ENCODE measurements around the gene CCDC85A.

CCDC85A gene

DNA sequence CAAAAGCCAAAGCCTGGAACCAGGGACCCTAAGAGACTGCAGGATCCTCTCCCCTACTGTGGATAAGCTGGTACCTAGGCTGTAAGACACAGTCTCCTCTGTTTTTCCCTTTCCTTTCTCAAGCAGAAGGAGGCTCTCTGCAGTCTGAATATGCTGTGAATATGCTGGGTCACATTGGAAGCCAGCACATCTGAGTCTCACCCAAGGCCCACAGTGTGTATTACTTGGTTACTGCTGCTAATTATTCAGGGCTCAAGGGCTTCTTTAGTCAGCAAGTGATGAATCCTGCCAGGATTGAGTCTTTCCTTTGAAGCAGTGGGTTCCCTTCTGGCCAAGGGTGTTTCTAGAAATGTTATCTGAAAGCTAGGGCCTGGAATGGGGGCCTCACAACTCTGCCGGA is 60.7 kb downstream of the CCDC85A start:
- DNase-seq: no peak

DNA sequence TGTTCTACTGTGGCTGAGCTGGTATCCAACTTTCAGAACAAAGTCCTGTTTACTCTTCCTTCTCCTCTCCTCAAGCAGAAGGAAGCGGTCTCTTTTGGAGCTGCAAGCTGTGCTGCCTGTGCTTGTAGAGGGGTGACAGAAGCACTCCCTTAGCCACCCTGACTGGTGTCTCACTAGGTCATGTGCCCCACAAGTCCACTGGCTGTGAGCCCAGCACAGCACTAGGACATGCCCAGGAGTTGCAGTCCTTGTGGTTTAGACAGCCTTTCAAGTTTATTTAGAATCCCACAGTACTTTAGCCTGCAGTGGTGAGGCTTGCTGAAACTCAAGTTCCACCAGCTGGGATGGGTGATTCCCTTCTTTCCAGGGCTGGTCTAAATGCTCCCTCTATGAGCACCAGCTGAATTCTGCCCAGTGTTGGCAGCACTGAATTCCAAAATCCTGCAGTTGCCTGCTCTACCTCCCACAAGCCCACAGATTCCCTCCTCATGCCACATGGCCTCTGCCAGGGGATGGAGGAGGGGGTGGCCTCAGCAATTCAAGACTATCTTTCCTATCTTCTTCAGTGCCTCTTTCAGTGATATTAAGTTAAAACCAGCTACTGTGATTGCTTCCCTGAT is 61.2 kb downstream of the CCDC85A start:
- no peak for DNase-seq

DNA sequence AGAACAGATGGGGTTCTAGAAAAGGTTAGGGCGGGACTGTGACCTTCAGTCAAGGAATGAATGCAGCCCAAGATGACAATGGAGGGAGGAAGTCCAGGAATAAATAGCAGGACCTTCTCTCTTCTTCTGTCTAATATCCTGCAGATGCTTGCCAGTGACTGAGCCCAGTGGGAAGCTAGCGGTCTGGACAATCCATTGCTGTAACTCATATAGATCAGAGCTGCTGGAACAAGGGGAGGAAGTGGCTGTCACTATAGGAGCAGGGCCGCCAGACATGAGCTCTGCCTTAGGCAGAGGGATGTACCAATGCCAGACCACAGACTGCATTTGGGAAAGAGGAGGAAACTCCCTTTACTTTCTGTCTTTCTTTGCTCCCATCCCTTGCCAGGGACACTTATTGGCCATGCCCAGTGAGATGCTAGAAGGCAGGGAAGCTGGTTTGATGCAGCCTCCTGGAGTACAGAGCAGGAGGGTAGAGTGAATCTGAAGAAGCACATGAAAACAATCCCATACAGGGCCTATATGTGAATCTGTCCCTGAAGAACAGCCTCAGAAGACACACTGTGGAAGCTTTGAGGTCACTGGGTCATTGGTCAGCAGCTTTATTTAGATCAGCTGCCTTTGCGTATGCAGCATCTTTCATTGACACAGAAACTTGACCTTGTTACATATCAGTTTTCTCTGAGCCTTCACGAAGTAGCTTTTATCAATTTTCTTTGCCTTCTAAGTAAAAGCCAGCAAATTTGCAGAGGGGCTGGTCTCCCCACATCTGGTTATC is 65.4 kb downstream of the CCDC85A start:
- no peak for DNase-seq

DNA sequence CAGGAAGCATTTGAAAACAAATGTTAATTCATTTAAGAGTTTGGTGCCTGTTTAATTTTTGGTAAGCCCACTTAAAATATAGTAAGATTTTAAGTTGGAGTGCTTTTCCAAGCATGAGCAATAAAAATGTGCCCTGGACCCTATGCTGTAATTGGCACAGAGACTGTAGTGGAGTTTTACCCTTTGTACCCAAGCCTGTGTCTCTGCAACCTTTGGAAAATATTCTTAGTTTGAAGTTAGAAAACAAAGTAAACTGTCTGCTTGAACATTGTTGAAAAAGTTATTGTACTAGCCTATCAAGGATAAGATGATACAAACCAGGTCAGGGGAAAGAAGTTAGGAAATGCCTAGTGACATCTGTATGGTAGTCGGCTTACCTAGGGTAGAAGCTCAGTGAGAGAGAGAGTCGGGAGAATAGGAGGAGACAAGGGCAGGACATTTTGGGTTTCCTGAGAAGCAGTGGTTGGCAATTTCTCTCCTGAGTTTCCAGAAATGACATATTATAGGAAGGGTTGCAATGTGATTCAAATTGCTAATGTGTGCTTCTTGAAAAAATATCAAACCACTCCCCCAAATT is 66.5 kb downstream of the CCDC85A start:
- no peak for DNase-seq

DNA sequence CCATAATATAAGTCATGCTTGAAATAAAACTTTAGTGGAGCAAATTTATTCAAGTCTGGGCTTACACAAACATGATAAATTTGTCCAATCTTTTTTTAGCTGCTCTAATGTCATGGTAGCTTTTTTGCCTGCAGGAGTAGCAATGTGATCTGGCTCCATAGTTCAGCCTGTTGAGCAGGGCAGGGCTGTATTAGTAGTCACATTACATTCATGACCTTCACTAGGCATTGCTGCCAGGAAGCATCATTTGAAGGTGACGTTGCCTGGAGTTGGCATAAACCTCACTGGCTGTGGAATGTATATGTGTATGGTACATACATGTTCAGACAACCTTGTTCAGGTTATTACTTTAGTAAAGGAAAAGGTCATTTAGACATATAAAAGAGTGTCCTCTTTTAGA is 76.6 kb downstream of the CCDC85A start:
- no peak for DNase-seq

DNA sequence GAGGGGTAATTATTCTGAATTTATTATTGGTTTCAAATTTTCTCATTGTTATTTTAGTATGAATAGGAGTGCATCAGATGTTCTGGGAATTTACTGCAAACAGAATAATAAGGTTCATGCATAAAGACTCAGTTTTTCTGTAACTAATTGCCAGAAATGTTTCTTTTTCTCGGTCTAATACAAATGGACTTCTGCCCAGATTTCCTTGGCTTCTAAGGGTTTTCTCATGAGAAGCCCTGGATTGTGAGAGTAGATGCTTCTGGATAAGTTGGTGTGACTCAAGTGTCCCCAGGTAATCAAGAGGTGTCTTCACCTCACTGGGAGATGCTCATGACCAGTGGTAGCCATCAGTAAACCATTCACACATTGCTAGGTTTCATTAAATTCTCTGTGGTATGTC is 78.5 kb downstream of the CCDC85A start:
- no peak for DNase-seq

DNA sequence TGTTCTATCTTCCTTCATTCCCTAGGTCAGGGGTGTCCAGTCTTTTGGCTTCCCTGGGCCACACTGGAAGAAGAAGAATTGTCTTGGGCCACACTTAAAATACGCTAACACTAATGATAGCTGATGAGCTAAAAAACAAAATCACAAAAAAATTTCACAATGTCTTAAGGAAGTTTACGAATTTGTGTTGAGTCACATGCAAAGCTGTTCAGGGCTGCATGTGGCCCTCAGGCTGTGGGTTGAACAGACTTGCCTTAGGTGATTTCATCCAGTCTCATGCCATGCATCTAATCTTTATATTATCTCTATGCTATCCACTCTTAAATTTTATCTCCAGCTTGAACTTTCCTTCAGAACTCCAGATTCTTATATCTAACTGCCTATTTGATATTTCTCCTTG is 80.1 kb downstream of the CCDC85A start:
- no peak for DNase-seq

DNA sequence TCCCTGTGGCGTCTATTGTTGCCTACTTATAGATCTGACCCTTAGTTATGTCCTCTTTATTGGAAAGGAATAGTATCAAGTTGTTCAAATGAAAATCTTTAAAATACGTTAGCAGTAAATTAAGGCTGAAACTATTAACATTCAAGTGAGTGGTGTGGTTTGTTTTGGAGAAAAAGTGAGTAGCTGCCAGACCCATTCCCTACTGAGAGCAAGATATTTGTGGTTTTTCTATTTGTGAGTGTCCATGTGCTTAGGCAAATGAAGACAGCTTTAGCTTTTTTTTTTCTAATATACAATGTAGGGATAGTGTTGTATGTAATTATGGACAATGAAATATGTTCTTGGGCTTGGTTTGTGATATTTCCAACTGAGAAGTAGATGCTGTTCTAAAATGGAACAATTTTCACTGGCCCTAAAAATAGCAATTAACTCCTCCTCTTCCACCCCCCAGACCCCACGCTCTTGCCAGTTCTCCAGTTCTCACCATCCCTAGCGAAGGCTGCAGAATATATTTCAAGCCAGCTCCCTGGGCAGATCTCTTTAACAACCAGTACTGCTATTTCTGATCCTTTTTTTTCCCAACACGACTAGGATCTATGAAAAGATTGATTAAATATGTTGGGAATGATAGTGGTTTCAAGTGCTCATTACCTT is 83.1 kb downstream of the CCDC85A start:
- DNase-seq: no peak

DNA sequence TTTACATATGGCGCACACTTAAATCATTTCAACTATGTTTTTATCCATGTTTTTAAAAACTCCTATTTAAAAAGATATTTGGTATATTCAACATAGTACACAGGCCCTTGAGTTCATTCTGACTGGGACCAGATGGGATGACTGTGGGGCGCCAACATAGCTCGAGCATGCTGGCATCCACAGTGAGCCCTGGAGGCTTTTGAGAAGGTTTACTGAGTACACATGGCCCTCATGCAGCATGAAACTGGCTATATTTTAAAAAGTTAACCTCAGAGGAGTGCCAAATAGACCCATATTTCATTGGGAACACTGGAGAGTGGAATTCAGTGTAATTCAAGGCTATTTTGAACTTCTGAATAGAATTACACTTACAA is 83.6 kb downstream of the CCDC85A start:
- no peak for DNase-seq

DNA sequence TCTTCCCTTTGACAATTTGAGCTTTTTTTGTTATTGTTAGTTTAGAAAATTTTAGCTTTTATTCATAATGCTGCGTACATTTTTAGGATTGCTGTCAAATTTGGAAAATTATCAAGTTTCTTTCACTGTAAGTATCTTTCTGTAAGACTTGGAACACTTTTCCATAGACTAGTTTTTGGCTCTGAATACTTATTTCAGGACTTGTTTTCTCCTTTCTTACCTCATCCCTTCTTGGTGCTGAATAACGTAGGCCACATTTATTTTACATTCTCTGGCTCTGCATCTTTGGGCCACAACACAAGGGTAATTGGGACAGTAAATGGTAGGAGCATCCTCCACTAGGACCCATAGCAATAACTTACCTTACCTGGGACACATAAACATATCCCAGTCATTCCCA is 85.1 kb downstream of the CCDC85A start:
- no peak for DNase-seq

DNA sequence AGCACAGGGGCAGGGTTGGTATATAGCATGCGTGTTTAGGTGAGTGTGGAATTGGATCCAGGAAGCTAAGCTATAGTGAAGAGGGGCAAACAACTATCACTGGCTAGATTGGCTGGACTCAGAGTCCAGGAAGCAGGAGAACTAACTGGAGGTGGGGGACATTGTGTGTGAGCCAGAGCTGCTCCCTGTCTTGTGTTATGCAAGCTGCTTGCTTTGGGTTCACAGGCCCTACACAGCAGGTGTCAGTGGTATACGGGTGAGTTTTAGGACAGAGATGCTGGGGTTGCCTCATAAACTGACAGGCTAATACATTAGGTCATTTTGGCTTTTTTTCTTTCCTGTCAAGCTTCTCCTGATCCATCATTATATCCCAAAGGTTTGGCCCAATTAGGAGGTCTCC is 87.5 kb downstream of the CCDC85A start:
- no peak for DNase-seq

DNA sequence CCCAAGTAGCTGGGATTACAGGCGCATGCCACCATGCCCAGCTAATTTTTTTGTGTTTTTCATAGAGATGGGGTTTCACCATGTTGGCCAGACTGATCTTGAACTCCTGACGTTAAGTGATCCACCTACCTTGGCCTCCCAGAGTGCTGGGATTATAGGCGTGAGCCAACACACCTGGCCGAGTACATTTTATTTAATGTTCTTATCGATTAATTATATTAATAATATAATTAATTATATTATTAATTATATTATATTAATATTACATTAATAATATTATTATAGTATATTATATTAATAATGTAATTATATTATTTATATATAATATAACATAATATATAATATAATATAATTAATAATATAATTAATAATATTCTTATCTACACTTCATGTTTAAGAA is 101.4 kb downstream of the CCDC85A start:
- DNase-seq: no peak

DNA sequence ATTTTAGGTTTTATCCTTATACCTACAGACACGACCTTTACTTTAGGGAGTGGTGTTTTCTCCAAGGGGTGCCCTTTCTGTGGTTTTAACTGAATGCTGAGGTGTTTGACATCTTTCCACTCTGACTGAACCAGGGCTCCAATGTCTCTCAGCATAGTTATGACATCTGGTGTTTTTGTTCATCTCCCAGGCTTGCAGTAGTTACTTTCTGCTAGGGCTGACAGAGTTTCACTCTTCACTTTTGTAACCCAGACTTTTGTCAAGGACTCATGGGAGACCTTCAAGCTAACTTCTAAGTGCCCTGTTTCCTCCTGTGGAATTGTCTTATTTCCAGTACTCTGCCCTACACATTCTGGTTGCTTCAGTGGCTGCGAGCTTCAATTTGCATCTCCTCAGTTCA is 103.1 kb downstream of the CCDC85A start:
- DNase-seq: no peak

DNA sequence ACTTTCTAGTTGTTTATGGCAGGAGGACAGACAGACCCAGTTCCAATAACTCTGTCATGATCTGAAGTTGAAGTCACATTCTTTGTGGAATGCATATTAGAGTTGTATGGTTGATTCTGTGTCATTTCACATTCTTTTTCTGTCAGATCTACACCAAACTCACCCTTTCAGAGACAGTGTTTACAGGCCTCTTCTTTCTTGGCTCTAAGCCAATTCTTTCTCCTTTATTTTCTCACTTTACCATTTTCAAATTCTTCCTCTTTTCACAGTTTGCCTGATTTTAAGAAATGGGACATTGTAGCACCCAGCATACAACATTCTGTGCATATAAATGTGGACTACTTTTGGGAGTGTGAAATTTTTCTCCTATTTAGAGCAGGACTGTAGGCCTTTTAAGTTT is 103.7 kb downstream of the CCDC85A start:
- no peak for DNase-seq

DNA sequence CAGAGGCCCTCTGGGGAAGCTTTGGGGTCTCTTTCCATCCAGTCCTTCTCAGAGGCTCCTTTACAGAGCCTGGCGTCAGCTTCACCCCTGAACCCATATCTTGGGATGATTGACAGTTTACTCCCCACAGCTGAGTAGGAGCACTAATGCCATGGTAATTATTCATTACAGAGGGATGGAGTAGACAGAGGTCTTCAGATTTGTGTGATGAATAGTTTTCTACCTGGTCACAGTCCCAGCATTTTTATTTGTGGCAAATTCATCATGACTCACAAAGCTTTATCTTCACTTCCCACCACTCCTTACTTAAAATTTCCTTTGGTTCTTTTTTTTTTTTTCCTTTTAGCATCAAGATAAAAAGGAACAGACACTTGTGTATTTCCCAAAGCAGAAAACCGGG is 104.2 kb downstream of the CCDC85A start:
- no peak for DNase-seq

DNA sequence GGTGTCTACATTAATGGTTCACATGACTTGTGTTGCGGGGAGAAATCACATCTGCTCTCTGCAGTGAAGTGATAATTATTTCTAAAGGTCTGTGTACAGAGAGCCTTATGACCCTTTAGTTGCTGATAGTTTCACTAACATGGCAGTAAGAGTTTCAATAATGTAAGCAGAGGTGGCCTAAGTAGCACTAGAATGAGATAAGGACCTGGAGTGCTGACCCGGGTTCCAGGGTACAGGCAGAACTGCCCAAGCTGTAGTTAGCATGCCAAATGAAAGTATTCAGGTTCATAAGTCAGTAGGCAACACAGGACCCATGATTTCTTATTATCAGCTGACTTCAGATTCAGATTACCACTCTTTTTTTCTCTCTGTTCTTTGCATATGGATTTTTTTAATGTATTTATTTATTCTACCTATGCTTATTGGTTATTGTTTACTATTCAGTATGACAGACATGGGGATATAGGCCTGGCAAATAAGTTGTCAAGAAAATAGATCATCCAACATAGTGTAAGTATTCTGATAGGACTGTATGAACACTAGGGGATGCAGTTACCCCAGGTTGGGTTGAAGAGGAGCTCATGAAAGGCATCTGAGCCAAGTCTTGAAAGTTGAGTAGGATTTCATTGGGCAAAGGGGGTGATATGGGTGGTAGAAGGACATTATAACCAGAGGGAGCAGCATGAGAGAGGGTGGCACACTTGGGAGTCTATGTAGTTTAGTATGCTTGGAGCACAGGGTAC is 105.2 kb downstream of the CCDC85A start:
- no peak for DNase-seq

DNA sequence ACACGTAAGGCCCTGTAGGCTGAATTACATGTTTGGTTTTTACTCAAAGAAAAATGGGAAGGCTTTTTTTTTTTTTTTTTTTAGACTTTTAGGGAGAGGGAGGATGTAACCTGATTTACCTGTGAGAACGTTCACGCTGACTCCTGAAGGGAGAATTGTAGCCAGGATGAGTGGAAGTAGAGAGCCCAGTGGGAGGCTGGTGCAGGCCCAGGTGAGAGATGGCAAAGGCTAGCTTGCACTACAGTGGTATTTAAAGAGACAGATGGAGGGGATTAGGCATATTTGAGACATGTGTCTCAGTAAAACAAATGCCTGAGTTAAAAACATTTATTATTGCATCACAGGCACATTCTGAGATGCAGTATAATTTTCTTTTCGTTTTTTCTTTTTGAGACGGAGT is 107.9 kb downstream of the CCDC85A start:
- DNase-seq: no peak

DNA sequence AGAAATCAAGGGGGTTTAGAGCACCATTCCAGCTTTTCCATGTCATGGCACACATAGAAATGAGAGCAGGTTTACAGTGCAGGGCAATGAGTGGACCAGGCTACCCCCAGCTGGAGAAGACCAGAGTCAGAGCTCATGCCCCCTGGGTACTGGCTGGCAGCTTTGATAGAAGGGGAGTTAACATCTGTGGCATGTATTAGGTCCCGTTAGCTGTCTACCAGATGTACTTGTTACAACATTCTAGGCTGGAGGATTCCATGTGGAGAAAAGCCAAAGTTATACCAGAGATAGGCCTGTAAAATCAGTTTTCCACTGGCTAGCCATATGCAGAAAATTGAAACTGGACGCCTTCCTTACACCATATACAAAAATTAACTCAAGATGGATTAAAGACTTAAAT is 109.2 kb downstream of the CCDC85A start:
- DNase-seq: no peak

DNA sequence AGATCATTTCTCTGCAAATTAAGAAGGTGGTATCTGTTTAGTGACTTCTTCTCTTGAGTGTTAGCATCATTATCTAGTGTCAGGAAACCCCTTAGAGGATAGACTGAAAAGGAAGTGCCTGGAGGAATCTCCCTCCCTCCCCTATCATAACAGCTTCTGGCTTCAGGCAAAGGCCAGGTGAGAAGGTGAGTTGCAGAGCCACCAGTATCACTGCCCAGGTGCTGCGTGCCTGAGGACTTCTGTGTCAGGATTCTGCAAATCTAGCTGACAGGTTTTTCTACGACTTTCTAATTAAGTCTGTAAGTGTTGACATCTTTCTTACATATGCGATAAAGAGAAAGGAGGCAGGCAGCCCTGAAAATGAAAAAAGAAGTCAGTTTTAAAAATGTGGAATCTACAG is 111.9 kb downstream of the CCDC85A start:
- DNase-seq: no peak

DNA sequence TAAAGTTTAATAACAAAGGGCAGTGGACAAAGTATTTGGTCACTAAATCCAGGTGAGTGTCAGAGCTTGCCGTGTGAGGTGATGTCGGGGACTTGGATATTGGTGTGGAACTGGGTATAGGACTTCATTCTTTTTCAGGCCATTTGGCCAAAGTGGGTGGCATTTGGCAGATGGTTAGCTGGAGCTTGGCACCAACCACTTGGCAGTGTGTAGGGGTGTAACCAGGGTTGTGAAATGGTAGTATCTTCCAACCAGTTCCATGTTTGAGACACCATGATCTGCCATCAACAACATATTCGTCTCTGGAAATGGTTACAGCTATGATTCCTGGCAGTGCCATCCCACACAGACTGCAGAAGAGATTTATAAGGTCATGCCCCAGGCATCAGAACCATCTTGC is 113.9 kb downstream of the CCDC85A start:
- DNase-seq: no peak

DNA sequence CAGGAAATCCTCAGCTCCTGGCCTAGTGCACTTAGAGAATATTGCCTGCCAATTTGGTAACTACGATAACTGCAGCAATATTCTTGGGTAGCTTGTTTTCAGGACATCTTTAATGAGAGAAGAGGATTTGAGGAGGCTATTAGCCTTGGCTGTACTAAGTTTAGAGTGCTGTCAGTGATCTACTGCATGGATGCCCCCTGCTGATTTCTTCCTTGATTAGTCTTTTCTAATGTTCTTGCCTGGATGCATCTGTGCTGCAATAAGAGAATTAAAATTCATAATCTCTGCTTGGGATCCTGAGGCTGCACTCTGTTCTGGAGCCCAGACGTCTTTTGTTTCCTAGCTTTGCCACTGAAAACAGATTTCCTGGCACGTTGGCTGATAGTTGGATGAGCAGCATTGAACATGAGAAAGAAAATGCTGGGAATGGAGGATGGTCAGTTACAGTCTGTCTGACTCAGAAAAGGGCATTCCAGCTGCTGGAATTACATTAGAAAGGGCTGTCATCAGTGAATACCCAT is 115.4 kb downstream of the CCDC85A start:
- no peak for DNase-seq

DNA sequence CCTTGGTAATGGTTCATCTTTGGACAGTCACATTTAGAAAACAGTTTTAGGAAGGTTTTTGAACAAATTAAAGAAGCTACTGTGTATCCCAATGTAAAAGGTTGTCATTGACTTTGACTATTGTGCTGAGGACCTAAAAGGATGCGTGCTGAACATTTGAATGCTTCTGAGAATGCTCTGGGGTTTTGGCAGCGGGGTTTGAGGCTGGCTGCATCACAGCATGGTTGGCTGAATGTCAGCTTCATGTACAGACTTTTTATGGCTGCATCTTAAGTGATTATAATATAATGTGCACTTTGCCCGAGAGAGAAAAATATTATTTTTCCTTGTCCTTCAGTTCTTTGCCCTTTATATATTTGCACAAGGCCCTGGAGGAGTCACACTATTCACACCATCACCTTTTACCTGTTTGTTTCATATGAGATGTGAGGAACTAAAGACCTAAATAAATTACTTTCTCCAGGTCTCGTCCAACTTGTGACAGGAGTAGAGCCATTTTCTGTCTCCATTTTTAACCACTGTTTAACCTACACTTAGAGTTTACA is 125.9 kb downstream of the CCDC85A start:
- DNase-seq: no peak

DNA sequence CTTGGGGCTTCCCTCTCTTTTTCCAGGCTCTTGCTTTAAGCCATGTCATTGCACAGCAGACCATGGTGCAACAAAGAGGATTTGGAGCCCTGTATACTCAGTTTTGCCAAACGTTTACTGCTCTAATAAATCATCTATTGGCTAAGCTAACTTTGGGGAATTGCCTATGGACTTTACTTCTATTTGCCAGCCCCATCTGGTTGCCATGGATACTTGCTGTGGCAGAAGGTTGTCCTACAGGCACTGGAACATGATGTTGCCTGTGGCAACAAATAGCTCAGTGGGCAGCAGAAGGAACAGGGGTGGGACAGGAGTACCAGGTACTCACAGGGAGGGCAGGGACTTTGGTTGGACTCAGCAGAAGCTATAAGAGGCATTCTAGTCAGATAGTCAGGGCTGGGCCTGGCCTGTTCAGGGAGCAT is 129.7 kb downstream of the CCDC85A start:
- DNase-seq: no peak

All from right forelimb (tissue), 1 donor.